GM04503 (cell line): ENCODE measurements around the gene TUBGCP3.
A peak's percentile ranks its signal among the peaks of the same experiment; 100 is the strongest.

Experiments used
- DNase-seq: peaks from one replicate; pipeline ENCODE4 v3.0.0-alpha.2; 2012; ENCODE audit warnings: low read depth

The TUBGCP3 gene

DNA sequence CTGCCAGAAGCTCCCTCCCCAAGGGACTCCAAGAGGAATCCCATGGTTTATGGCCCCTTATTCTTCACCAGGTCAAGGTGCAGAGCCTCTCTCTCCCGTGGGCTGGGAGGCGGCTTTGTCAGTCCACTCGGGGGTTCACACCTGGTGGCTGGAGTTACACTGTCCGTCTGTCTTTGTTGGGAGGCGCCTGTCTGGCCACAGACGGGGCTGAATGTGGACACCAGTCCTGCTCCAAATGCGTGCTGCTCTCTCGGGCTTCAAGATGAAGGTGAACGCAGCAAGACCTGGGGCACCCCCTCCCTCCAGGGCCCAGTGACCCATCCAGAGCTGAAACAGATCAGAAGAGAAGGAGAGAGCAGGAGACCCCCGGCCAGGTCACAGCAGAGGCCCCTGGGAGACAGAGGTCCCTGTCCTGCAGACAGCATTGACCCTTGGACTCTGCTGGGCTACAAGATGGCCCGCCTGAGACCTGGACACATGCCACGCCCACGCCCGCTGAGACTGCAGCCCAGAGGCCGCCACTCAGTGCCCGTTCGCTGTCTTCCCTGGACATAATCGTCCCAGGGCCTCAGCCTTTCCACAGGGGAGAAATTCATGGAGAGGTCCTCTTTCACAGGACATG, 29.9 kb upstream of the TUBGCP3 start:
- no peak for DNase-seq

DNA sequence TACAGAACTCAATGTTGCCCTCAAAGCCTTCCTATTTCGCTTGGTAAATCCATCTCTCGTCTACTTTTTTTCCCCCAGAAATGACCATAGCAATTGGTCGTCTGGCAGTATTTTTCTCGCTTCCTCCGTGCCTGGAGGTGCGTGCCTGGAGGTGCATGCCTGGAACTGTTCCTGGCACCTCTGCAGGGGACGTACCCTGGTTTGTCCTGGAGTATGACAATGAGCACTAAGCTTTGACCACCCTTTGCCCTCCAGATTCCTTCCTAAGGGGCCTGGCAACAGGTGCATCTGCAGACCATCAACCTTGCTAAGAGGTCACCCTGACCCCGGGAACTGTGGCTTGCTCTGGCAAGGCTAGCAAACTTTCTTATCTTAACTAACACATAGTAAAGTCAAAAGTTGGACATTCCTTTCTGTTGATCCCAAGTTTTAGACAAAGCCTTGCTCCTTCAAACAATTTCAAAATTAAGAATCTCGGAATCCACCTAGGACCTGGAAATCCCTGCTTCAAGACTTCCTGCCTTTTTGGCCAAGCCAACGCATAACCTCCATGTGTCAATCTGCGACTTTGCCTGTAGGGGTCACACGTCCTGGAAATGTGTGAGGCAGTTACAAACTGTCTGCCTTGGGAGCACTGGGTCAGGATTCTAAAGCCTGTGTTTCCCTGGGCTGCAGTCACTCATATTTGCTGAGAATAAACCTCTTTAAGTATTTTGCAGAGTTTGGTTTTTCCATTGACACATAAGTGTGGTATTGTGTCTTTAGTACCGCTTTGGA, 28.8 kb upstream of the TUBGCP3 start:
- DNase-seq: no peak

GRCh38 chr13:112615391-112615790, 27.4 kb upstream of the TUBGCP3 start:
- DNase-seq: no peak

GRCh38 chr13:112614835-112615234, 26.9 kb upstream of the TUBGCP3 start:
- no peak for DNase-seq

DNA sequence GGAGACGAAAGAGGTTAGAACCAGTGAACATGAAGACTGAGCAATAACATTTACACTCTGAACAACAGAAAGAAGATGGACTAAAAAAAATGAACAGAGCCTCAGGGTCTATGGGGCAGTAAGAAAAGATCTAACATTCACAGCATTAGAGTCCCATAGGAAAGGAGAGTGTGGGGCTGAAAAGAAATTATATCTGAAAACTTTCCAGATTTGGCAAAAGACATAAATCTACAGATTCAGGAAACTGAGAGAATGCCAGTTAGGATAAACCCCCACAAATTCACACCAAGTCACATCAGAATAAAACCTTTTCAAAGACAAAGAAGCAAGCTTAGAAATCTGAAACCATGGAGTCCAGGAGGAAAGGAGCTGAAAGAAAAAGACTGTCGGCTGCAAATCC, 20.3 kb upstream of the TUBGCP3 start:
- no peak for DNase-seq

- no peak for DNase-seq
Measured at GRCh38 chr13:112606109-112607001, 18.4 kb upstream of the TUBGCP3 start.

GRCh38 chr13:112605531-112605990, 17.6 kb upstream of the TUBGCP3 start:
- DNase-seq: no peak

DNA sequence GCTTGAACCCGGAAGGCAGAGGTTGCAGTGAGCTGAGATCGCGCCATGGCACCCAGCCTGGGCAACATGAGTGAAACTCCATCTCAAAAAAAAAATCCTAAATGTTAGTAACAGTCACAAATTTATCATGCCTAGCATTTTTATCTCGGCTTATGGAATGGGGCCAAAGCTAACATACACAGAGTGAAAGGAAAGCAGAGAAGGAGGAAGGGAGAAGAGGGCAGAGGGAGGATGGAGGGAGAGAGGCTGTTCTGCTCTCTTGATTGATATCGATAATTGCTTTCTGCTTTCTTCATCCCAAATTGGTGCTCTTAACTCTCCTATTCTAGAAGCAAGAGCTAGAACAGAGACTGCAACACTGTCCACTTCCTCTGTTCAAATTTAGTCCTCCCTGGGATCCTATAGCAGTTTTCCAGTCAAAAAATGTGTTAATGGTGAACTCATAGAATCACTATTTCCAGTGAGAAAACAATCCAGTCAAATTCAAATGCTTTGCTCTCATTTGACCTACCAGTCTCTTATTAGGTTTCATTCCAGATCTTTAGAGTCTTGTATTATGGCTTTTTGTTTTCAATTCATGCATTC, 15.8 kb upstream of the TUBGCP3 start:
- DNase-seq: no peak

DNA sequence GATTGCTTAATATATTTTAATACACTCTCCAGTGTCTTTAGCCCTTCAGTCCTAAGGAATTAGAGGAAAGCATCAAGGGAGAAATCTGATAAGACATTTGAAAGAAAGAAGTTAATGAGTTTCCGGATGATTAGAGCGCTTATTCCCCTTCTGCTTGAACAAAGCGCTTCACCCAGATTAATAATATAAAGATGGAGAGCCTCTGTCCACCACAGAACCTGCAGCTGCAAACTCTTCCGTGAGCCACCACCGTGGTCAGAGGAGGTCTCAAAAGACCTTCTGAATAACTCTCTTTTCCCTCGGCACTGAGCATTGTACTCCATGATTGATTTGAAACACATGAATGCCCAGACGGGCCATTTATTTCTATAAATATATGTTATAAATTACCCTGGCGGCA, 14.2 kb upstream of the TUBGCP3 start:
- DNase-seq: no peak

DNA sequence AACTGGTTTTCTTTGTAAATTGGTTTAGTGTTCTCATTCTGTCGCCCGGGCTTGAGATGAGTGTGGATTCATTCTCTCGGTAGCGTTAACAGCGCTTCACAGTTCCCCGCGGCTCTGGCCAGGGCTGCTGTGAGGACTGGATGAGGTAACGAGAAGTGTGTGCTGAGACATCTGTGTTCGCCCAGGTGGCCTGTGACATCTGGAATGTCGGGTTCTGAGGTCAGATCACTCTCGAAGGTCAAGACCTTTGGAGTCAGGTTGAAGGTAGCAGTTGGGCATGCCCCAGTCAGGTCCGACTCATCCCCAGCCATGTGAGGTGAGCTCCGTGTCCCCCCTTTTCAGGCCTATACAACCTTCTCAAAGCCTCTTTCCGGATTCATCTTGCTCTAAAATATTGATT, 13.4 kb upstream of the TUBGCP3 start:
- DNase-seq: no peak

GRCh38 chr13:112596235-112596634, 8.3 kb upstream of the TUBGCP3 start:
- DNase-seq: no peak

DNA sequence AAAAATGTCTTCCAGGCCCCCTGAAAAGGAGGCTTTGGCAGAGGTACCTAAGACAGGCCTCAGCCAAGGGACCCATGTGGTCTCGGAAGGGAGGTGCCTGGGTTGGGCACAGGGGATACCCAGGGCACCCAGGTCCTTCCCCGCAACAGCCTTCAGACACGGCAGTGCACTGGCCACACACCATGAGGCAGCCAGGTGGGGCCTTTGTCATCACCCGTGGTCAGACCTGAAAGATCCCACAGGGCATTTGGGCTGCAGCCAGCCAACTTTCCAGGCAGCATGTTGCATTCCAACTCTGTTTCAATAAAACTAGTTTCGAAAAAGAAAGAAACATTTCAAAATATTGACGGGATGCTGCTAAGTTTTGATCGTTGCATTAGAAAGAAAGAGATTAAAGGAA, 4.7 kb upstream of the TUBGCP3 start:
- no peak for DNase-seq

- no peak for DNase-seq
Measured at GRCh38 chr13:112592181-112592580, 4.2 kb upstream of the TUBGCP3 start.

DNA sequence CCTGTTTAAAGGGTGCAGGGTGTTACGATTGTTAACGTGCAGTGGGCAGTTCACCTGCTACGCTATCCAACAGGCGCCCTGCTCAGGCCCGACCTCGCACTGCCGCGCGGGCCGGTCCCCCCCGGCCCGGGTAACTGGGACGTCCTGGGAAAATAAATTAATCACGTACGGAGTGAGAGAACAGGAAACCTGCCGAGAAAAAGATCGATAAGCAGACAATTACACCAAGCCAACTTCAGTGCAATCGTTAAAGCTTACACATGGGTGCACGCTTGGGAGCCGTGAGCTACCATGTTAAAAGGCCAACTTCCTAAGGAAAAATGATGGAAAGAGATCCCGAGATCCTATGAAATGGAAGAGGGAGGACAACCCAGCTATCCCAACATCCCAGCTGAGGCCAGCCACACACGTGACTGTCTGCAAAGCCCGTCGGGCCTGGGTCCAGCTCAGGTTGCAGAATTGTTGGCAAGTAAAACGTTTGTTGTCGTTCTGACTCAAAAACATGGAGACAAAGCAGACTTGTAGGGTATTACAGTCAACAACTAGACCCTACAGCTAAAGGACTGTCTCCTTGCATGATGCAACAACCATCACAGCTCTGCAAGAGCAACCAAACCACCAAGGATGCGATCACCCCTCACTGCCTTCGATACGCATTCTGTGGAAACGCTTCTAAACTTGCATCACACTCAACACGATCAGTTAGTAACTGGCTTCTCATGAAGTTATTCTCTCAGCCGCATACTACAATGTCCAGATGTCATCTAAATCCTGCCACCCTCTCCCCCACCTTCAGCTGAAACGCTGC, 741 bp upstream of the TUBGCP3 start:
- no peak for DNase-seq

GRCh38 chr13:112587212-112587763, 665 bp downstream of the TUBGCP3 start:
- peak; percentile 43 for DNase-seq

- DNase-seq: no peak
Measured at GRCh38 chr13:112586334-112586960, 1.5 kb downstream of the TUBGCP3 start.

DNA sequence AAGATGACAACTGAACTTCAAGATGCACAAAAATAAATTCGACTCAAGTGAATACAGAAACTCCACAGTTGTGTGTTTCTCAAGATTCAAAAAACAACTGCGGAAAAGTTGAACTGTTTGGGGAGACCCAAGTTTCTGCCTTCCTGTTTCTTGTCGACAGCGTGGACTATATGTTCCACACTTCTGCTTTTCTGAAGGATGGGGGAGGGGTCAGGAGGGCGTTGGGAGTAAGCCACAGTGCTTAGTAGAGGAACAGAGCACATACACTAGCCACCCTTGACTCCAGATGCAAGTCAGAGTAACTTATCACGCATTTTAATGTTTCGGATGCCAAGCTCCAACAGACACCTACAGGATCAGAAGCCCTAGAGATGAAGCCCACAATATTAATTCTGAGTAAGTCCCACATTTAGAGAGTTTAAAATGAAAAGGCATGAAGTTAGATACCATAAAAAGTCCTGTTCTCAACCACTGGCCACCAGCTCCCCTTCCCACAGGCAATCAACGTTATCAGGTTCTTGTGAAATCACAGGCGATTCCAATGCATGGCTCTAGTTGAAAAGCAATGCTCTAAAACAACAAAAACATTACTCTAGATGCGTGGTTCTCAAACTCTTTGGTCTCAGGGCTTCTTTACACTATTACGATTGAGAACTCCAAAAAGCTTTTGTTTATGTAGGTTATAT, 4.2 kb downstream of the TUBGCP3 start:
- no peak for DNase-seq

GRCh38 chr13:112582263-112582662, 5.7 kb downstream of the TUBGCP3 start:
- no peak for DNase-seq

GRCh38 chr13:112580912-112581311, 7.0 kb downstream of the TUBGCP3 start:
- no peak for DNase-seq

DNA sequence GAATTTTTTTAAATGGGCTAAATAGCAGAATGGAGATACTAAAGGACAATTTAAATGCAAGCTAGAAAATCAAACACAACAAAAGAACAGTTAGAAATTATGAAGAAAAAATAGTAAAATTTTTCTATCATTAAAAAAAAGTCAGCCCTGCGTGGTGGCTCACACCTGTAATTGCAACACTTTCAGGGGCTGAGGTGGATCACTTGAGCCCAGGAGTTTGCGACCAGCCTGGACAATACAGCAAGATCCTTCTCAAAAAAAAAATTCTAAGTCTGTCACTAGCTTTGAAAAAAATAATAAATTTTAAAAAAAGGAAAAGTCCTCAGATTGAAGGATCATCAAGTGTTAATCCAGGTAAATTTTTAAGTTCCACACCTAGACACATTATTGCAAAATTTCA, 7.7 kb downstream of the TUBGCP3 start:
- no peak for DNase-seq
